GM19099 (cell line): ENCODE measurements around the gene BAD.

ENCODE experiments used
- POLR2A ChIP-seq: IDR thresholded peaks from 3 replicates; pipeline ENCODE4 v1.6.1; 2011; ENCODE audit warnings: low read depth; ENCODE audit not compliant: insufficient read length; ENCODE audit errors: extremely low read depth

BAD gene

GRCh38 chr11:64249563-64250414 lies 34.7 kb downstream of the BAD start:
- no peak for TF ChIP-seq POLR2A

GRCh38 chr11:64249038-64249437 lies 35.4 kb downstream of the BAD start:
- TF ChIP-seq POLR2A: no peak

- TF ChIP-seq POLR2A: no peak
Observed at GRCh38 chr11:64248578-64248977, 35.9 kb downstream of the BAD start.

GRCh38 chr11:64247729-64248531 lies 36.5 kb downstream of the BAD start:
- TF ChIP-seq POLR2A: no peak

GRCh38 chr11:64246871-64247728 lies 37.4 kb downstream of the BAD start, which contains the start of gene PPP1R14B:
Gene PPP1R14B (minus strand): TSS chr11:64246943. CDS start chr11:64246673, 270 bp downstream.
- TF ChIP-seq POLR2A: peak; percentile 24

- TF ChIP-seq POLR2A: peak; percentile 4
Observed at GRCh38 chr11:64246621-64246870, 37.9 kb downstream of the BAD start.

GRCh38 chr11:64245797-64246620 lies 38.5 kb downstream of the BAD start:
- peak; percentile 1 for TF ChIP-seq POLR2A

- no peak for TF ChIP-seq POLR2A
Observed at GRCh38 chr11:64245401-64245796, 39.1 kb downstream of the BAD start.

- TF ChIP-seq POLR2A: peak; percentile 13
Observed at GRCh38 chr11:64244966-64245365, 39.5 kb downstream of the BAD start.

GRCh38 chr11:64244107-64244506 lies 40.4 kb downstream of the BAD start:
- no peak for TF ChIP-seq POLR2A

- TF ChIP-seq POLR2A: no peak
Observed at GRCh38 chr11:64243236-64243854, 41.1 kb downstream of the BAD start.

- TF ChIP-seq POLR2A: peak; percentile 53
Observed at GRCh38 chr11:64241491-64242374, 42.7 kb downstream of the BAD start.

- TF ChIP-seq POLR2A: no peak
Observed at GRCh38 chr11:64241241-64241490, 43.3 kb downstream of the BAD start.
